ENCODE data around the gene HSPH1.

DNA sequence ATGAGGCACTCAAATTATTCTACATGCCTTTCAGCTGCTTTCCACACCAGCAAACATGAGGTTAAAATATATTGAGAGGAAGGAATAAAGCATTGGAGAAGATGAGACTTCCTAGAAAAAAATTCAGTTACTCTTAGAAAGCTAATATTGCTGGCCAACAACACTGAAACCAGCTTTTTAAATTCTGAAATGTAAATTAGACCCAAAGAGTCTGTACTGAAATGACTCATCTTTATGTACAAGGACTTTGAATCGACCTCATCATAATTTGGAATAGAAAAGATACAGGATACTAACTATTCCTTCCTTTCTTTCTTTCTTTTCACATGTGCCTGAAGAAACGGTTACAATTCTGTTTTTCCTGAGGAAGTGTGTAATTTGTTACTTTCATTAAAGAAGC lies 6.5 kb upstream of the HSPH1 start:
- TF ChIP-seq POLR2A (IDR thresholded peaks at IDR 0.05) (no peak), POLR2AphosphoS5 (IDR thresholded peaks at IDR 0.05) (no peak)
- TF ChIP-seq, protein P1, sequence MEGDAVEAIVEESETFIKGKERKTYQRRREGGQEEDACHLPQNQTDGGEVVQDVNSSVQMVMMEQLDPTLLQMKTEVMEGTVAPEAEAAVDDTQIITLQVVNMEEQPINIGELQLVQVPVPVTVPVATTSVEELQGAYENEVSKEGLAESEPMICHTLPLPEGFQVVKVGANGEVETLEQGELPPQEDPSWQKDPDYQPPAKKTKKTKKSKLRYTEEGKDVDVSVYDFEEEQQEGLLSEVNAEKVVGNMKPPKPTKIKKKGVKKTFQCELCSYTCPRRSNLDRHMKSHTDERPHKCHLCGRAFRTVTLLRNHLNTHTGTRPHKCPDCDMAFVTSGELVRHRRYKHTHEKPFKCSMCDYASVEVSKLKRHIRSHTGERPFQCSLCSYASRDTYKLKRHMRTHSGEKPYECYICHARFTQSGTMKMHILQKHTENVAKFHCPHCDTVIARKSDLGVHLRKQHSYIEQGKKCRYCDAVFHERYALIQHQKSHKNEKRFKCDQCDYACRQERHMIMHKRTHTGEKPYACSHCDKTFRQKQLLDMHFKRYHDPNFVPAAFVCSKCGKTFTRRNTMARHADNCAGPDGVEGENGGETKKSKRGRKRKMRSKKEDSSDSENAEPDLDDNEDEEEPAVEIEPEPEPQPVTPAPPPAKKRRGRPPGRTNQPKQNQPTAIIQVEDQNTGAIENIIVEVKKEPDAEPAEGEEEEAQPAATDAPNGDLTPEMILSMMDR (IDR thresholded peaks at IDR 0.05): no peak
